ENCODE results near the gene HBG2. TPM values are rescaled to one million over a fixed set of nuclear protein-coding genes. Genes with fewer than 3 reads are reported as not detected.

The HBG2 gene
- total and polyA plus RNA-seq, 12 donors, result 0.12 to 1.0 (median 0.43) TPM; not detected in 8

DNA sequence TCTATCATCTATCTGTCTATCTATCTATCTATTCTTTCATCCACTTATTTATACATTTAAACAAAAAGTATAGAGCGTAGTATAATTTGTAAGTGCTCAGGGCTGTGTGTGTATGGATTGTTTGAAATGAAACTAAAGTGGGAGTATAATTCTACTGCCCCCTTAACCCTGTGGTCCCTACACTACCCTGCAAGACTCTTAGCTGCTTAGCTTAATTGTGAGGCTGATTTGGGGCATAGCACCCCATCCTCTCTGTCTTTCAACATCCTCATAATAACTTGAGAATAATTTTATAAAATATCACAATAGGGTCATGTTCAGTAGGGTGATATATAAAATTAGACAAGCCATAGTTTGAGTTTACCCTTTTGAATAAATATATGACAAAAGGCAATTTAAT lies 35.5 kb upstream of the HBG2 start:
- intact Hi-C loops (cut with DNase I), result no loop called here
- DNase-seq (no peak), ATAC-seq (no peak)
- no peaks in the 10 kb centered on the region for H3K4me1 ChIP-seq
- H3K9me3 ChIP-seq, result no peaks in the 10 kb centered on the region
- H3K27ac ChIP-seq, result no peak overlapping the region
- no peaks in the 10 kb centered on the region for H3K36me3 ChIP-seq
- H3K27me3 ChIP-seq, result no peaks in the 10 kb centered on the region
- TF ChIP-seq, protein P1, sequence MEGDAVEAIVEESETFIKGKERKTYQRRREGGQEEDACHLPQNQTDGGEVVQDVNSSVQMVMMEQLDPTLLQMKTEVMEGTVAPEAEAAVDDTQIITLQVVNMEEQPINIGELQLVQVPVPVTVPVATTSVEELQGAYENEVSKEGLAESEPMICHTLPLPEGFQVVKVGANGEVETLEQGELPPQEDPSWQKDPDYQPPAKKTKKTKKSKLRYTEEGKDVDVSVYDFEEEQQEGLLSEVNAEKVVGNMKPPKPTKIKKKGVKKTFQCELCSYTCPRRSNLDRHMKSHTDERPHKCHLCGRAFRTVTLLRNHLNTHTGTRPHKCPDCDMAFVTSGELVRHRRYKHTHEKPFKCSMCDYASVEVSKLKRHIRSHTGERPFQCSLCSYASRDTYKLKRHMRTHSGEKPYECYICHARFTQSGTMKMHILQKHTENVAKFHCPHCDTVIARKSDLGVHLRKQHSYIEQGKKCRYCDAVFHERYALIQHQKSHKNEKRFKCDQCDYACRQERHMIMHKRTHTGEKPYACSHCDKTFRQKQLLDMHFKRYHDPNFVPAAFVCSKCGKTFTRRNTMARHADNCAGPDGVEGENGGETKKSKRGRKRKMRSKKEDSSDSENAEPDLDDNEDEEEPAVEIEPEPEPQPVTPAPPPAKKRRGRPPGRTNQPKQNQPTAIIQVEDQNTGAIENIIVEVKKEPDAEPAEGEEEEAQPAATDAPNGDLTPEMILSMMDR (IDR thresholded peaks at IDR 0.05), result no peak
- no peak overlapping the region for H3K4me3 ChIP-seq
- WGBS, 2 donors, result 86 to 91% methylated on average over 1 of the region's 1 CpG

DNA sequence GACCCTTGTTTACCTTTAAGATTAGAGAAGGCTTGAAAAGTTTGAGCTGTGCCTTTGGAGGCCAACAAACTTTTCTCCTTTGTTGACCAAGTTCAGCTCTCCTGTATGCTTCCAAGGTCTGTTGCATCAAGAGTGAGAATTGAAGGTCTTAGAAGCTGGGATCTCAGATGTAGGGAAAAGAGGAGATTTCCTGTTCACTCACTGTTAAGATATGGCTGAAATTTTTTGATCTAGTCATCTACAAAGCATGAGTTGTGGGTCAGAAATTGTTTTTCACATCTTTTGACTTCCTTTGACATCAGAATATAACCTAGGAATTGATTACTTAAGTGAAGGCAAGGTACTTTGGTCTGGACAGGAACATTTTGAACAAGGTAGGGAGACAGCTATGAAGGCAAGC lies 35.1 kb upstream of the HBG2 start:
- Histone ChIP-seq H3K27ac (no peak overlapping the region), H3K36me3 (no peaks in the 10 kb centered on the region), H3K4me1 (no peaks in the 10 kb centered on the region), H3K27me3 (no peaks in the 10 kb centered on the region), H3K4me3 (no peak overlapping the region), H3K9me3 (no peaks in the 10 kb centered on the region)
- intact Hi-C loops (cut with DNase I), result loop anchor here in 1 of 10 donors (10.0 kb wide), 1 partner anchor 85 kb away; the partner anchor contains the start of gene OR51V1
- ATAC-seq, result no peak
- TF ChIP-seq, protein P1 (IDR thresholded peaks at IDR 0.05), result no peak
- DNase-seq, result no peak

DNA sequence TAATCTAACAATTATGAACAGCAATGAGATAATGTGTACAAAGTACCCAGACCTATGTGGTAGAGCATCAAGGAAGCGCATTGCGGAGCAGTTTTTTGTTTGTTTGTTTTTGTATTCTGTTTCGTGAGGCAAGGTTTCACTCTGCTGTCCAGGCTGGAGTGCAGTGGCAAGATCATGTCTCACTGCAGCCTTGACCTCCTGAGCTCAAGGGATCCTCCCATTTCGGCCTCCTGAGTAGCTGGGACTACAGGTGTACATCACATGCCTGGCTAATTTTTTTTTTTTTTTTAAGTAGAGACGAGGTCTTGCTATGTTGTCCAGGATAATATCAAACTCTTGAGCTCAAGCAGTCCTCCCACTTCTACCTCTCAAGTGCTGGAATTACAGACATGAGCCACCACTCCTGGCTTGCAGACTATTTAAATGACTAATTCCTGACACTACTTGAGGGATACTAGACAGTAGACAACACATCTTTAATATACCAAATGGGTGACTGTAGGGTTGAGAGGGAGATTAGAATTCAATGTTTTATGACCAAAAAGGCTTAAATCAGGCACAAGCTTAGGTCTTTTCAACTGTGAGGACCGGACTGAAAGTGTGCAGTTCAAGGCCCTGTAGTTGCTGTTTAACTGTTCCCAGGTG lies 34.4 kb upstream of the HBG2 start:
- no peak for DNase-seq
- TF ChIP-seq, protein P1 (IDR thresholded peaks at IDR 0.05), result no peak
- Histone ChIP-seq H3K36me3 (no peaks in the 10 kb centered on the region), H3K4me3 (no peak overlapping the region), H3K4me1 (no peaks in the 10 kb centered on the region), H3K27me3 (no peaks in the 10 kb centered on the region), H3K27ac (no peak overlapping the region), H3K9me3 (no peaks in the 10 kb centered on the region)
- intact Hi-C loops (cut with DNase I), result loop anchor here in 1 of 10 donors (10.0 kb wide), 1 partner anchor 84 kb away; the partner anchor contains the start of gene OR51V1
- WGBS, 2 donors, result 79 to 82% methylated on average over 6 of the region's 6 CpGs
- ATAC-seq, result no peak

DNA sequence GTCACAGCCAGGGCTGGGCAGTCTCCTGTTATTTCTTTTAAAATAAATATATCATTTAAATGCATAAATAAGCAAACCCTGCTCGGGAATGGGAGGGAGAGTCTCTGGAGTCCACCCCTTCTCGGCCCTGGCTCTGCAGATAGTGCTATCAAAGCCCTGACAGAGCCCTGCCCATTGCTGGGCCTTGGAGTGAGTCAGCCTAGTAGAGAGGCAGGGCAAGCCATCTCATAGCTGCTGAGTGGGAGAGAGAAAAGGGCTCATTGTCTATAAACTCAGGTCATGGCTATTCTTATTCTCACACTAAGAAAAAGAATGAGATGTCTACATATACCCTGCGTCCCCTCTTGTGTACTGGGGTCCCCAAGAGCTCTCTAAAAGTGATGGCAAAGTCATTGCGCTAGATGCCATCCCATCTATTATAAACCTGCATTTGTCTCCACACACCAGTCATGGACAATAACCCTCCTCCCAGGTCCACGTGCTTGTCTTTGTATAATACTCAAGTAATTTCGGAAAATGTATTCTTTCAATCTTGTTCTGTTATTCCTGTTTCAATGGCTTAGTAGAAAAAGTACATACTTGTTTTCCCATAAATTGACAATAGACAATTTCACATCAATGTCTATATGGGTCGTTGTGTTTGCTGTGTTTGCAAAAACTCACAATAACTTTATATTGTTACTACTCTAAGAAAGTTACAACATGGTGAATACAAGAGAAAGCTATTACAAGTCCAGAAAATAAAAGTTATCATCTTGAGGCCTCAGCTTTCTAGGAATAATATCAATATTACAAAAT lies 33.7 kb upstream of the HBG2 start:
- TF ChIP-seq, protein P1 (IDR thresholded peaks at IDR 0.05), result no peak
- DNase-seq (no peak), ATAC-seq (no peak)
- no peaks in the 10 kb centered on the region for H3K27me3 ChIP-seq
- H3K4me3 ChIP-seq, result no peak overlapping the region
- H3K9me3 ChIP-seq, result no peaks in the 10 kb centered on the region
- WGBS, 2 donors, result 69 to 70% methylated on average over 7 of the region's 7 CpGs
- intact Hi-C loops (cut with DNase I), result loop anchor here in 1 of 10 donors (10.0 kb wide), 1 partner anchor 84 kb away; the partner anchor contains the start of gene OR51V1
- H3K27ac ChIP-seq, result no peak overlapping the region
- H3K4me1 ChIP-seq, result no peaks in the 10 kb centered on the region
- no peaks in the 10 kb centered on the region for H3K36me3 ChIP-seq
